GM20431 (cell line): ENCODE results near the gene CACNA1D.

Experiments
- in situ Hi-C: fragments of 300-500 bp; cut with MseI, MboI; formaldehyde crosslinking; loops from one replicate; pipeline ENCODE4 v1.15.0; 2020; ENCODE audit warnings: low sequenced_read_pairs; ENCODE audit not compliant: unreplicated experiment

Gene CACNA1D

DNA sequence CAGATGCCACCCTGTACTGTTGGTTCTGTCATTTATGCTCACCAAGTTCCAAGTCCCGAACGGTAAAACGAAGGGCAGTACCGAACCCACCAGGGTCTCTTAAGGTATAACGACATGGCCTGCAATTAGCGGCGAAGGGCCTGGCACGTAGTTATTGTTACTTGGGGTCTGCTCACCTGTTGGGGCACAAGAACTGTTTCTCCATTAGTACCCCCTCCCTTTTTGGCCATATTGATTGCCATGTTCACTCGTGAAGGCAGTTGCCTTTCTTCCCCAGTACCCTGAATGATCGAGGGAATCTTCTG is 352.4 kb downstream of the CACNA1D start:
- in situ Hi-C loops: no loop called here

DNA sequence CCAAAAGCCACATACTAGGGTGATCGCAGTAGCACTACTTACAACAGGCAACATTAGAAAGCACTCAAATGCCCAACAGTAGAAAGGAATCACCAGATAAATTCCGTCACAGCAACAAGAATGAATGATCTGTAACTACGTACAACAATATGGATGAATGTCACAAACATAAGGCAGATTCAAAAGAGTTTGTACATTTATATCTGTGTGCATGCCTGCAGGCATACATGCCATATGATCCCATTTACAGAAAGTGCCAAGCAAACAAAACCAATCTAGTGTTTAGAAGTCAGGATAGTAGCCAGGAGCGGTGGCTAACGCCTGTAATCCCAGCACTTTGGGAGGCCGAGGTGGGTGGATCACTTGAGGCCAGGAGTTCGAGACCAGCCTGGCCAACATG is 355.5 kb downstream of the CACNA1D start:
- in situ Hi-C loops: no loop called here

DNA sequence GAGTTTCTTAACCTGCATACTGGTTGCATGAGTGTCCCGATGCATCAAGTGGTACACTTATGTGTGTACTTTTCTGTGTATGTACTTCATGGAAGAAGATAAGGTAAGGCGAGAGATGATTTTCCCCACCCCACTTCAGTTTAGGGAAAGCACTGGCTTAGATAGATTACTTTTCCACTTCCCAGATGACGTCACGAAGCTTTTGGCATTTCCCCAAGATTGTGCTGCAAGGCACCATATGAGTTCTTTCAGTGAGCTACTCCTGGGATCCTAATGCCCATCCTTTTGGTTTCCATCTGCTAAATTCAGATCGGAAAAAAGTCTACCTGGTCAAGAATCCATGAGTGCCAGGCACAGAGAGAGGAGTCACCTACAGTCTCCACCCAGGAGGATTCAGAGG is 356.5 kb downstream of the CACNA1D start:
- in situ Hi-C loops: no loop called here

DNA sequence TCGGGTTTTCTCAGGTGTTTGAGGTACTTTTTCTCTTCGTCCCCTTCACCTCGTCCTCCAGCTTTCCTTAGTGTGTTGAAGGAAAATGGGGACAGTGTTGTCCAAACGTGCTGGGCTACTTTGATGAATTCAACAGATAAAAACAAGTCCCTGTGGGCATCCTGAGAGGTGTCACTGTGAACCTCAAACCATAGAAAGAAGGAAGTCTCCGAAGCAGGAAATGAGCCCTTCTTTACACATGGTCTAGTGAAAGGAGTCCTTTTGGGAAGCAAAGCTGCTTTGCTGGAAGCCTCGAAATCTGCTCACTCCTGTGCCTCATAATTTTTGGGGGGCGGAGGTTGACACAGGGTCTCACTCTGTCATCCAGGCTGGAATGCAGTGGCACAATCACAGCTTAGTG is 362.6 kb downstream of the CACNA1D start:
- in situ Hi-C loops: no loop called here

DNA sequence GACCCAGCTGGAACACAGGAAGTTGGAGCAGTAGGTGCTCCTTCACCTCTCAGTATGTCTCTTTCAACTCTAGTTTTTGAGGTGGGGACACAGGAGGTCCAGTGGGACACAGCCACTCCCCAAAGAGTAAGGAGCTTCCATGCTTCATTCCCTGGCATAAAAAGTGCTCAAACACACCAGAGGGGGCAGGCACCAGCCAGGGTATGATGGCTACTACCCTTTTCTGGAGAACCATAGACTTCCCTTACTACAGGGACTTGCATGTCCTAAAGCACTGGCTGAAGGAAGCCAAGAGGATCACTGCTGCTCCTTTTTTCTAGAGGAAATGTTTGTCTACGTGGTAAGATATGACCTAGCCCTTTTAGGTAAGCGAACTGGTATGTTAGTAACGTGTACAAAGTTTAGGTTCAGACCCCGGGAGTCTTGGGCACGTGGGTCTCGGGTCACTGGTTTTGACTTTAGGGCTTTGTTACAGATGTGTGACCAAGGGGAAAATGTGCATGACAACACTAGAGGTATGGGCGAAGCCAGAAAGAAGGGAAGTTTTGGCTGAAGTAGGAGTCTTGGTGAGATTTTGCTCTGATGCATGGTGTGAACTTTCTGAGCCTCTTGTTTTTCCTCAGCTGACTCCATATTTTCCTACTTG is 363.8 kb downstream of the CACNA1D start:
- in situ Hi-C loops: no loop called here

DNA sequence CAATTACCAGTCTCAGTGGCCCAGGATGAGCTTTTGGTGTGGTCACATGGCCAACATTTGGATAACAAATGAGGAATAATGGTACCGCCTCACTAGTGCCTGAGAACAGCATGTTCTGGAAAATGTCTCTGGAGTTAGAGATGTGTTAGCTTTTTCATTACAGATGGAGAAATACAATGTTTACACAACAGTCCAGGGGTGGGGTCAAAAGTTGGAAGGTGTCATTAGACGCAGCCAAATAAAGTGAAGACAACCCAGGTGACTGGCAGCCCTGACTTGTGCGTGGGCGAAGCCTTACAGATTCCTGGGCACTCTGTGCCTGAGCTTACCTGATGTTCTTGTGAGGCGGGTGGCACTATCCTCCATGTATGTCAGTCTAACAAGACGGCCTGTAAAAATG is 364.8 kb downstream of the CACNA1D start:
- in situ Hi-C loops: no loop called here

DNA sequence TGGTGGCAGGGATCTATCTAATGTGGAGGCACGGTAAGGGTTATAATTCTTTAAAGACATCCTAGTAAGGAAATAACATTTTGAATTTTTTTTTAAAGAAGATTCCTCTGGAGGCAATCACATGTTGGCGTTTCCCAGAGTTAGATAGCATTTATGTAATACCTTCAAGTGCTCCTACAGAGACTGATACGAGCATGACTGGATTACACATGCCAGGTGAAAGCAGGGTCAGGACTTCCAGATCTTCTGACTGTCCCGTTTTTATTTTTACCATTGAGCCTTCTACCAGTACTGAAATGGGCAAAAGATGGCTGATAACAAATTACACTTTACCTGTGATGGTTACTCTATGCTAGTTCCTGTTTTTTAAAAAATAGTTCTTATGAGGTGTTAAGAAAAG is 365.8 kb downstream of the CACNA1D start:
- in situ Hi-C loops: no loop called here

DNA sequence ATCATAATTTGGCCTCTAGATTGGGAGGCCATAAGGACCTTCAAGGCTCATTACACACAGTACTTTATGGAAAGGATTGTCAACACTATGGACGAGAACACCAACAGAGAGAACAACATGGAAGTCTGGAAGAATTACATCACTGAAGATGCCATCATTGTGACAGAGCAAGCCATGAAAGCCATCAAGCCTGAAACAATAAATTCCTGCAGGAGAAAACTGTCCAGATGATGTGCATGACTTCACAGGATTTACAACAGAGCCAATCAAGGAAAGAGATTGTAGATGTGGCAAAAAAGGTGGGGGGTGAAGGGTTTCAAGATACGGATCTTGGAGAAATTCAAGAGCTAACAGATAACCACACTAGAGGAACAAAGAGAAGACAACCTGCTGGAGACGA is 367.8 kb downstream of the CACNA1D start:
- in situ Hi-C loops: no loop called here

DNA sequence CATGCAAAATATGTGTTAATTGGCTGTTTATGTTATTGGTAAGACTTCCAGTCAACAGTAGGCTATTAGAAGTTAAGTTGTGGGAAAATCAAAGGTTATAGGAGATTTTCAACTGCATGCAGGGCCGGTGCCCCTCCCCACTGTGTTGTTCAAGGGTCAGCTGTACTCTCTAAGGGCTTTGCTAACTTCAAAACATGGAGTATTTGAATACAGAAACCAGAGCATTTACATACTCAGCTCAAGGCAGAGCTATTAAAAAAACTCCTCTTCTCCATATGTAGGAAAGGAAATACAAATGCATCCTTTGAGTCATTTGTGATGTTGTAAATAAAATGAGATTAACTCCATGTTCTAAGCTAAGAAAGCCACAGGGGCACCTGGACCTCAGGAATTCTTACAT is 368.7 kb downstream of the CACNA1D start:
- in situ Hi-C loops: no loop called here
